ENCODE data around the gene YIF1B.
A peak's percentile ranks its signal among the peaks of the same experiment; 100 is the strongest.
"Not testable (repeated sequence)": the region's sequence is repeated elsewhere in the genome, so short reads cannot be mapped to it uniquely, and the experiment has no call there.

YIF1B gene

GRCh38 chr19:38315657-38316476 is at the start of gene YIF1B:
Gene YIF1B (minus strand): TSS chr19:38315947. CDS start chr19:38315917, 30 bp downstream.
- peak; percentile 98 for DNase-seq (ENCODE audit: low spot score)

DNA sequence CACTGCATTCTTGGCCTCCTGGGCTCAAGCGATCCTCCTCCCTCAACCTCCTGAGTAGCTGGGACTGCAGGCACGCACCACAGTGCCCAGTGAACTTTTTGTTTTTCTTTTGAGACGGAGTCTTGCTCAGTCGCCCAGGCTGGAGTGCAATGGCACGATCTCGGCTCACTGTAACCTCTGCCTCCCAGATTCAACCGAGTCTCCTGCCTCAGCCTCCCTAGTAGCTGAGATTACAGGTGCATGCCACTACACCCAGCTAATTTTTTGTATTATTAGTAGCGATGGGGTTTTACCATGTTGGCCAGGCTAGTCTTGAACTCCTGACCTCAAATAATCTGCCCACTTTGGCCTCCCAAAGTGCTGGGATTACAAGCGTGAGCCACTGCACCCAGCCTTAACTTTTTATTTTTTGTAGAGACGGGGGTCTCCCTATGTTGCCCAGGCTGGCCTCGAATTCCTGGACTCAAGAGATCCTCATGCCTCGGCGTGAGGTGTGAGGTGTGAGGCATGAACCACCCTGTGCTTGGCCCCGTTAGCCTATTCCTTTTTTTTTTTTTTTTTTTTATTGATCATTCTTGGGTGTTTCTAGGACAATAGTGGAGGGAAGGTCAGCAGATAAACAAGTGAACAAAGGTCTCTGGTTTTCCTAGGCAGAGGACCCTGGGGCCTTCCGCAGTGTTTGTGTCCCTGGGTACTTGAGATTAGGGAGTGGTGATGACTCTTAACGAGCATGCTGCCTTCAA is 47.4 kb upstream of the YIF1B start:
- DNase-seq (ENCODE audit: low spot score) = not testable (repeated sequence)

- DNase-seq (ENCODE audit: low spot score) = no peak
Measured at GRCh38 chr19:38362076-38362945, 46.6 kb upstream of the YIF1B start.

- DNase-seq (ENCODE audit: low spot score) = peak; percentile 81
Measured at GRCh38 chr19:38361633-38362075, 45.9 kb upstream of the YIF1B start.

- DNase-seq (ENCODE audit: low spot score) = no peak
Measured at GRCh38 chr19:38360839-38361631, 45.3 kb upstream of the YIF1B start.

- DNase-seq (ENCODE audit: low spot score) = no peak
Measured at GRCh38 chr19:38360351-38360750, 44.6 kb upstream of the YIF1B start.

DNA sequence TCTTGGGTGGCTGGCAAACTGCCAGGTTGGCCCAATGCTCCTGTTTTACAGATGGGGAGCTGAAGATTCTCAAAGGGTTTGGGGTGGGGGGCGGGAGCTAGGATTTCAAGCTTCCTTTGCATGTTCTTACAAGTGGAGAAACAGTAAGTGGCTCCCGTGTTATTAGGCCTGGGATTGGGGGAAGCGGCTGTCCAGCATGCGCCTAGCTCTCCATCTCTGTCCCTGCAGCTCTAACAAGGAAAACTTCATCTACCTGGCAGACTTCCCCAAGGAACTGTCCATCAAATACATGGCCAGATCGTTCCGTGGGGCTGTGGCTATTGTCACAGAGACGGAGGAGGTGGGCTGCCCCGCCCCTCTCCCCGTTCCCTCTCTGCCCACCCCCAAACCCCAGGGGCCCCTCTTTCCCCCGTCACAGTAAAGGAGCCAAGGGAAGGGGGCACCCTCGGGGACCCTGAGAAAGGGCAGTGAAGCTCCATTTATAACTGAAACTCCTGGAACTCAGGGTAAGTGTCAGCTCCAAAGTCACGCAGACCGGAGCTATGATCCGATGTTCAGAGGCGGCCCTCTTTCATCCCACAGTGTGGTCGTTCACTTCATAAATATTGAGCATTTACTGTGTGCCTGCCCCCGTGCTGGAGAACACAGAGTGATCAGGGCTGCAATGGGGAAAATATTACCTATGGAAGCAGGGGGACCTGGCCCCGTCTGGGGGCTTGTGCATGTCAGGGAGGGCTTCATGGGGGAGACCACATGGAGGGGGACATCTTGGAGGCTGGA is 43.7 kb upstream of the YIF1B start:
- no peak for DNase-seq (ENCODE audit: low spot score)

- no peak for DNase-seq (ENCODE audit: low spot score)
Measured at GRCh38 chr19:38358071-38358470, 42.3 kb upstream of the YIF1B start.

- DNase-seq (ENCODE audit: low spot score) = no peak
Measured at GRCh38 chr19:38355728-38356725, 40.3 kb upstream of the YIF1B start.

GRCh38 chr19:38352611-38353010 is 36.9 kb upstream of the YIF1B start:
- DNase-seq (ENCODE audit: low spot score) = no peak

DNA sequence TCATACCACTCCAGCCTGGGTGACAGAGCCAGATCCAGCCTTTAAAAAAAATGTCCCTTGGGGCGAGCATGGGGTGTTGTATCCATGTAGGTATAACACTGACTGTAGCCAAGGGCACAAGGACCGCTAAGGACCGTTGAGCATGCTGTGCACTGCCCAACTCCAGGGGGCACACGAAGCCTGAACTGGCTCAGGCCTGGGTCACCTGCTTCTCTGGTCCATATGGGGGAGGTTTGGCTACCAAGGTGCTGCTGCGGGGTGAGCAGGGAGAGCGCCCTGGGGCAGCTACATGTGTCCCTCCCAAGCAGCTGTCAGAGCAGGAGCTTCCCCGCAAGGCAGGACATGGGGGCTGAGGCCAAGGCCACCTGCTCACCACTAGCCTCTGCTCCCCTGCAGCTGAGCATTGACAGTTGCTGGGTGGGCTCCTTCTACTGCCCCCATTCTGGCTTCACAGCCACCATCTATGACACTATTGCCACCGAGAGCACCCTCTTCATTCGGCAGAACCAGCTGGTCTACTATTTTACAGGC is 36.2 kb upstream of the YIF1B start:
- no peak for DNase-seq (ENCODE audit: low spot score)

- DNase-seq (ENCODE audit: low spot score) = no peak
Measured at GRCh38 chr19:38350883-38351282, 35.1 kb upstream of the YIF1B start.

GRCh38 chr19:38346837-38347236 is 31.1 kb upstream of the YIF1B start:
- no peak for DNase-seq (ENCODE audit: low spot score)

- no peak for DNase-seq (ENCODE audit: low spot score)
Measured at GRCh38 chr19:38340927-38341326, 25.2 kb upstream of the YIF1B start.

GRCh38 chr19:38339011-38339410 is 23.3 kb upstream of the YIF1B start:
- DNase-seq (ENCODE audit: low spot score) = not testable (repeated sequence)

GRCh38 chr19:38337360-38337653 is 21.6 kb upstream of the YIF1B start:
- no peak for DNase-seq (ENCODE audit: low spot score)

DNA sequence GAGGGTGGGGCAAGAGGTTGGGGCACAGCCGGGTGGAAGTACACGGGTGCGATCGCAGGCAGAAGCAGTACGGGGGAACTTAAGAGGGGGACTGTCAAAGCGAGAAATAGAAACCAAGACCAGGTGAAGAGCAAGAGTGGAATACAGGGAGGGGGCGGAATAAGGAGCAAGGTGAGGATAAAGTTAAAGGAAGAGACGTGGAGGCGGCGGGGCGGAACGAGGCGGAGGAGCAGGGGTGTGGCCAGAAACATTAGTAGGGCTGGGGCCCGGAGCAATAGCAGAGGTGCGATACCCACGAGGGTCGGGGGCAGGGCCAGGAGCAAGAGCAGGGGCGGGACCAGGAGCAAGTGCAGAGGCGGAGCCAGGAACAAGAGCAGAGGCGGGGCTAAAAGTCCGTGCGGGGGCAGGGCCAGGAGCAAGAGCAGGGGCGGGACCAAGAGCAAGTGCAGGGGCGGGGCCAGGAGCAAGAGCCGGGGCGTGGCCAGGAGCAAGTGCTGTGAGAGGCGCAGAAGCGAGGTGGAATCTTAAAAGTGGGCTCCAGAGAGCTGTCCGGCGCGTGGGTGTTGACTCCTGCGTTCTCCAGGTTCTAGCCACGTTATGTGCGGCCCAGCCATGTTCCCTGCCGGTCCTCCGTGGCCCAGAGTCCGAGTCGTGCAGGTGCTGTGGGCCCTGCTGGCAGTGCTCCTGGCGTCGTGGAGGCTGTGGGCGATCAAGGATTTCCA is 21.1 kb upstream of the YIF1B start:
- peak; percentile 90 for DNase-seq (ENCODE audit: low spot score)

- DNase-seq (ENCODE audit: low spot score) = peak; percentile 94
Measured at GRCh38 chr19:38335949-38336637, 20.3 kb upstream of the YIF1B start.

Measured in left forelimb (tissue), 1 donor.